NCI-H510A (cell line): ENCODE data around the gene TUBD1.
A peak's percentile ranks its signal among the peaks of the same experiment; 100 is the strongest.
"Not testable (repeated sequence)": the region's sequence is repeated elsewhere in the genome, so short reads cannot be mapped to it uniquely, and the experiment has no call there.

Source experiments
- DNase-seq: peaks from one replicate; lab custom pipeline; 2025; lab: John Stamatoyannopoulos, UW

TUBD1 gene, protein sequence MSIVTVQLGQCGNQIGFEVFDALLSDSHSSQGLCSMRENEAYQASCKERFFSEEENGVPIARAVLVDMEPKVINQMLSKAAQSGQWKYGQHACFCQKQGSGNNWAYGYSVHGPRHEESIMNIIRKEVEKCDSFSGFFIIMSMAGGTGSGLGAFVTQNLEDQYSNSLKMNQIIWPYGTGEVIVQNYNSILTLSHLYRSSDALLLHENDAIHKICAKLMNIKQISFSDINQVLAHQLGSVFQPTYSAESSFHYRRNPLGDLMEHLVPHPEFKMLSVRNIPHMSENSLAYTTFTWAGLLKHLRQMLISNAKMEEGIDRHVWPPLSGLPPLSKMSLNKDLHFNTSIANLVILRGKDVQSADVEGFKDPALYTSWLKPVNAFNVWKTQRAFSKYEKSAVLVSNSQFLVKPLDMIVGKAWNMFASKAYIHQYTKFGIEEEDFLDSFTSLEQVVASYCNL

DNA sequence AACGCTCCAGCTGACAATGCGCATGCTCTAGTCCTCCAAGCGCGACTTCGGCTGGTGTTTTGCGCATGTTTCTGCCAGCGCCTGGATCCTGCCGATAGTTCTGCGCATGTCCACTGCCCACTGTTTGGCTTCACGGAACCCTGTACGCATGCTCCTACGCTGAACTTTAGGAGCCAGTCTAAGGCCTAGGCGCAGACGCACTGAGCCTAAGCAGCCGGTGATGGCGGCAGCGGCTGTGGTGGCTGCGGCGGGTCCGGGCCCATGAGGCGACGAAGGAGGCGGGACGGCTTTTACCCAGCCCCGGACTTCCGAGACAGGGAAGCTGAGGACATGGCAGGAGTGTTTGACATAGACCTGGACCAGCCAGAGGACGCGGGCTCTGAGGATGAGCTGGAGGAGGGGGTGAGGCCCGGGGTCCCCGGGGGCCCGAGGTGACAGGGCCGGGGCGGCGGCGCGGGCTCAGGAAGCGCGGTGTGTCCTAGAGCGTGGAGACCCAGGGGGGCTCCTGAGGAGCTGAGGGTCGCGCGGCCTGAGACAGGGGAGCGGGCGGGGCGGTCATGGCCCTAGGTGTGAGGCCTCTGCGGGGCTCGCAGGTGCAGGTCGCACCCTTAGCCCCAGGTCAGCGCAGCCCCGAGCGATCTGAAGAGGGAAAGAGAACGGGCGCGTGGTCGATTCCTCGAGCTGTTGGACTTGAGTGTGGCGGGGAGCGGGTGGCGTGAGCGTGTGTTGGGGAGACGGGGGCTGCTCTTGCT lies at the start of gene TUBD1, which contains the start of gene RPS6KB1:
Gene TUBD1, minus strand, starts transcription at position 20 of the 752 bp plus-strand sequence. CDS start 1,941 bp downstream, outside the sequence.
Gene RPS6KB1, plus strand, starts transcription at position 198 of the 752 bp plus-strand sequence. Its CDS starts 64 bp downstream, at position 262.
- peak; percentile 98 for DNase-seq

DNA sequence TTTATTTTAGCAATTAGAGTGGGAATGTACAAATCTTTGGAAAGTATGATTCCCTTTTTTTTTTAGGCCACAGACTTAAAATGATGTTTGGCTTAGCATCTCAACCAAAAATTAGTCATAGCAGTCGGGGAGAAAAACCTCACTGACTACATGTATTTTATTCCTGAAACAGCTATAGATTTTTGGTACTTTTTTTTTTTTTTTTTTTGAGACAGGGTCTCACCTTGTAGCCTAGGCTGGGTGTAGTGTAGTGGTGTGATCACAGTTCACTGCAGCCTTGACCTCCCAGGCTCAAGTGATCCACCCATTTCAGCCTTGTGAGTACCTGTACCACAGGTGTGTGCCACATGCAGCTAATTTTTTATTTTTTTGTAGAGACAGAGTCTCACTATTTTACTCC lies 48.4 kb upstream of the TUBD1 start:
- no peak for DNase-seq

DNA sequence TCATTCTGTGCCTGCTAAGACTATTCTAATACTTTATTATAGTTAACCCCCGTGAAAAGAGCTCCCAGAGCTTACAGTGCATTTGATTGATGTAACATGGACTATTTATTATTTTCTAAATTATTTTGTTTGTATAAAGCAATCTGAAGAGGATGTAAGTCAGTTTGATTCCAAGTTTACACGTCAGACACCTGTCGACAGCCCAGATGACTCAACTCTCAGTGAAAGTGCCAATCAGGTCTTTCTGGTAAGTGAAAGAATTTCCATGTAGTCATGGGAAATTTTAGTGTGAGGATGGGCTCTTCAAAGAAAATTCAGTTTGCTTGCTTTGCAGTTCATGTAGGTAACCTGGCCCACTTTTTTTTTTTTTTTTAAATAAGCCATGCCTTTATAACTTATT lies 48.0 kb upstream of the TUBD1 start:
- not testable (repeated sequence) for DNase-seq

DNA sequence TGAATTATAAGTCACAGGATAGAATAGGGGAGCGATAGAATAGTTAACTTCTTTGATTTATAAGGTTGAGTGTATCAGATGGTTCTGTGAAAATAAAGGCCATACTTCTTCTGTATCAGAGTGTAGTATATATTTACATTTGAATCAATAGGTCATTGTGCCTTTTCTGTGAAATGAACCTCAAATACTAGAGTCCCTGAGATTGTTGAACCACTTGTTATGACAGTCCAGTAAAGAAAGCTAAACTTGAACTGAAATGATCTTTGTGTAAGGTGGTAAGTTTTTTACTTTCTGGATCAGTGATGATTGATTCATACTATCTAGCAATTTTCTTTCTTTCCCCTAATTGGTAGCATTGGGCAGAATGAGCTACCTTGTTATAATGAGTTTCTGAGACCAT lies 40.6 kb upstream of the TUBD1 start:
- not testable (repeated sequence) for DNase-seq

DNA sequence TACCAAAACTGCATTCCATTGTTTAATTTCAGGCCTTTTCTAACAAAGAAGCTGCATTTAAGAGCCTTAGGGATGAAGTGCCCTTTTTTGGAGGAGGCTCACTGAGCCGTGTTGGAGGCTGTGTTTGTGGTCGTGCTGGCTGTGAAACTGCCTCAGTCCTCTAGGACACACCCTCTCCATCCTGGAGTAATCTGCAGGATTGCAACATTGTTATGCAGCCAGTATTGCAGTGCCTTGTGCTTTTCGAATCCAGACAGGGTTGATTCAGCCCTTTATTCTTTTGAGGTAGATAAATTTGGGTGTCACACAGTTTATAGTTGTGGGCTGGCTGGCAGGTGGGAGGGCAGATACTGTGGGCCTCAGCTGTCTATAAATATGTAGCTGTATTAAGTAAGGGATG lies 38.0 kb upstream of the TUBD1 start:
- not testable (repeated sequence) for DNase-seq

DNA sequence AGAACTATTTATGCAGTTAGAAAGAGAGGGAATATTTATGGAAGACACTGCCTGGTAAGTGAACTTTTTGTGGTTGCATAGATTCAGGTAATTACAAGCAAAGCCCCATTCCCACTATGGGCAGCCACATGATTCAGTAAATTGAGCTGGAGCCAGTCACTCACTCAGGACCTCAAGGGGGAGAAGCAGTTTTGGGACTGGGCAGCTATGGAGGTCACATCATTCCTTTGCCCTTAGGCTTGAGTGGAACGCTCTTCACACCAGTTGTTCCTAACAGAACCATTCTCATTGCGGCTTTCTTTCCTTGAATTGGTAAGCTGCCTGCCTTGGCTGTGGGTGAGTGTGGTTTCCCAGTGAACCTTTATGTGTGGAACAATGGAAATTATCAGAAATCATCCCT lies 37.4 kb upstream of the TUBD1 start:
- not testable (repeated sequence) for DNase-seq

DNA sequence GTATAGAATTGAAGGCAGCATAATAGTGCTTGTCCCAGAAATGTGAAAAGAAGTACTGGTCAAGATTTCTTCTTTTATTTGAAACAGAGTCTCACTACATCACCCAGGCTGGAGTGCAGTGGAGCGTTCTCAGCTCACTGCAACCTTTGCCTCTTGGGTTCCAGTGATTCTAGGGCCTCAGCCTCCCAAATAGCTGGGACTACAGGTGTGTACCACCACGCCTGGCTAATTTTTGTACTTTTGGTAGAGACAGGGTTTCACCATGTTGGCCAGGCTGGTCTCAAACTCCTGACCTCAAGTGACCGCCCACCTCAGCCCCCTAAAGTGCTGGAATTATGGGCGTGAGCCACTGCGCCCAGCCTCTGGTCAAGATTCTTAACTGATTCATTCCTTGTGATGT lies 27.9 kb upstream of the TUBD1 start:
- not testable (repeated sequence) for DNase-seq

DNA sequence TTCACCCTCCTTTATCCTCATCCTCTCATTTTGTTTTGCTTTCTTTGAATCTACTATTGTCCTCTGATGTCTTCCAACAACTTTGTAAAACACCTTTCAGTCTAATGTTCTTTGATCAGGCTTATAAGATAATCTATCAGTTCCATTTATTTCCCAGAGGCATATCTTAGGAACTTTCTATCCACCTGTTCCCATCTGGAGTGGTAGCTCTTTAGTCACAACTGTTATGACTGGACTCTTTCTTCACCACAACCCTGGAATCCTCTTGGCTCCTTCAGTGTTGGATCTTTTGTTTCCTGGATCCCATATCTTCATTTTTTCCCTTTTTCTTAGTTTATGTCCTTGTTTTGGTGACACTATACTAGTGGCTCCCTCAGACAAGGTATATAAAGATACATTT lies 23.7 kb upstream of the TUBD1 start:
- DNase-seq: no peak

DNA sequence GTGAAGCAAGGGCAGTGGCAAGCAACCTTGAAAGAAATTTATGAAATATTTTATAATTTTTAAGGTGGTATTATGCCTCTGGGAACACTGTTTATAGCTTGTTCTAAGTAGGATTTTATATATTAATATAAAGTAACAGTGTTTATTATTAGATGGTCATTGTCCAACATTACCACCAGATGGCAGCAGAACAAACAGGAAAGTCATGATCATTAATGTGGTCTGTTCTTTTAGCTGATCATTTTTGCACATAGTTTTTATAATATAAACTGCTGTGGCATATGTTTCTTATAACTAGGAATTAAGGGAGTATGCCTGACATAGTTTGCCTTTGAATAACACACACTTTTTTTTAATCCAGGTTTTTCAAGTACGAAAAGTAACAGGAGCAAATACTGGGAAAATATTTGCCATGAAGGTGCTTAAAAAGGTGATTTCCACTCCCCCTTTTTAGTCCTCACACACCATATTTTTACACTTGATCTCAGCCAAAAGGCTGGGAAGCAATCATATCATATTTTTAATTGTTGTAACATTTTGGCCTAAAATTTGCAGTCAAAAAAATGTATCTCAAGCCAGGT lies 21.6 kb upstream of the TUBD1 start:
- DNase-seq: peak; percentile 27

DNA sequence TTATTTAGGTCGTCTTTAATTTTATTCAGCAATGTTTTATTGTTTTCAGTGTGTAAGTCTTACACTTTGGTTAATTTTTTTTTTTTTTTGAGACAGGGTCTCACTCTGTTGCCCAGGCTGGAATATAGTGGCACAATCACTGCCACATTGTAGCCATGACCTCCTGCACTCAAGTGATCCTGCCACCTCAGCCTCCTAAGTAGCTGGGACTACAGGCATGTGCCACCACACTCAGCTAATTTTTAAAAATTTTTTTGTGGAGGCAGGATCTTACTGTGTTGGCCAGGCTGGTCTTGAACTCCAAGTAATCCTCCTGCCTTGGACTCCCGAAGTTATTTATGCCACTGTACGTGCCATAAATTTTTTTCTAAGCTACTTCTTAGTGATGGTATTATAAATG lies 14.7 kb upstream of the TUBD1 start:
- no peak for DNase-seq

DNA sequence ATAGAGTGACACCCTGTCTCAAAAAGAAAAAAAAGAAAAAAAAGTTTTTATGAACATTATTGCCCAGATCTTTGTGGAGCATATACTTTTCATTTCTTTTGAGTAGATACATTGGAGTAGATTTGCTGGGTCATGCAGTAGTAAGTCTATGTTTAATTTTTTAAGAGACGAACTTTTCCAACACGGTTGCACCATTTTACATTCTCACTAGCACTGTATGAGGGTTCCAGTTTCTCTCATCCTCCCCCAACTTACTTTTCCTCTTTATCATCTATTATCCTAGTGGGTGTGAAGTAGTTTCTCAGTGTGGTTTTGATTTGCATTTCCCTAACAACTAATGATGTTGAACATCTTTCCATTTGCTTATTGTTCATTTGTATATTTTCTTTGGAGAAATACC lies 10.7 kb upstream of the TUBD1 start:
- no peak for DNase-seq

DNA sequence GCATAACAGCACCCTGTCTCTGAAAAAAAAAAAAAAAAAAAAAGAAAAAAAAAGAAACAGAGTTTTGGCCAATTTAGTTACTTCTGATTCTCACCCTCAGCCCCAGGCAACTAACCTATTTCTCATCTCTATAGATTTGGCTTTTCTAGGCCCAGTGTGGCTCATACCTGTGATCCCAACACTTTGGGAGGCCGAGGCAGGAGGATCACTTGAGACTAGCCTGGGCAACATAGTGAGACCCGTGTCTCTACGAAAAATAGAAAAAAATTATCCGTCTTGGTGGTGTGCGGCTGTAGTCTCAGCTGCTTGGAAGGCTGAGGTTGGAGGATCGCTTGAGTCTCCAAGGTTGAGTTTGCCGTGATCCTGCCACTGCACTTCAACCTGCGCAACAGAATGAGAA lies 8.9 kb upstream of the TUBD1 start:
- no peak for DNase-seq

DNA sequence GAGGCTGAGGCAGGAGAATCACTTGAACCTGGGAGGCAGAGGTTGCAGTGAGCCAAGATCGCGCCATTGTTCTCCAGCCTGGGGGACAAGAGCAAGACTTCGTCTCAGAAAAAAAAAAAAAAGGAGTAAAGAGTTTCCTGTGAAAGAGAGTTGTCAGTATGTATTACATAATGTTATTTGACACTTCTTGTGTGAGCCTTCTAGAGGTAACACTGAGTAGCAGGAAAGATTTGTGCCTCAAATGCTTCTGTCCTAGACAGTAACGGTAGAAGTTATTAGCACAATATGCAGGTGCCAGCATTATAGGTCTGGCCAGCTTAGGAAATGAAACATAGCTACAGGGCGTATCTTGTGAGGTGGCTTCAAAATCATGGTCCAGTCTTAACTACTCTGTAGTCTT lies 6.4 kb upstream of the TUBD1 start:
- no peak for DNase-seq

DNA sequence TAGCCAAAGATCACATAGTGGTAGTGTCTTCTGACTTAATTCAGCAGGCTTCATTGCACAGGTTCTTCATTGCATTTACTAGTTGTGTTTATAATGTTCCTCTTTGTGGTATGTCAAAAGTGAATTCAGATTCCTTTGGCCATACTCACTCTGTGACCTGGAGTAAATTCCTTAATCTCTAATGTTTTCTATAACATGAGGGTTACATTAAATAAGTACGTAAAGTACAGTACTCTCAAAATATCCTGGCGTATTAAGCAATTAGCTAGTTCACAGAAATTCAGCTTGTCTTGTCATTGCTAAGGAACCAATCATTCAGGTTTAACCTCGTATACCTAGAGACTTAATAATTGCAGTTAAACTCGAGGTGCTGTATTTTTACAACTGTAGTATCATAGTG lies 4.3 kb upstream of the TUBD1 start:
- DNase-seq: no peak

DNA sequence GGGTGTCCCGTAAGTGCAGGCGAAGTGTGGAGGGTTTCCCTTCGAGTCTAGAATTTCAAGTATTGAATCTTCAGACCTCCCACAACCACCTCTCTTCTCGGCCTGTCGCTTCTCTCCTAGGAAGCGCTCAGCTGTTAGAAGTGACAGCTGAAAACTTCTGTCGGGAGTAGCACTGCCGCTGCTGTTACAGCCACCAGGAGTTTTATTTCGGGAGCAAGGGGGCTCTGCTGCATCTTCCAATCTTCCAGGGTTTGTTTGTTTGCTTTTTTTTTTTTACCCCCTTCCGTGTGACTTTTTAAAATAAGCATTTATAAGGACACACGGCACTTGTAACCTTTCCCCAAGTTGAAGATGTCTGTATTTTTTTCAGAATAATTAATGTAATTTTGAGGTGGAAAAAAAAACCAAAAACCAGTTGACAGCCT lies 945 bp upstream of the TUBD1 start:
- no peak for DNase-seq

DNA sequence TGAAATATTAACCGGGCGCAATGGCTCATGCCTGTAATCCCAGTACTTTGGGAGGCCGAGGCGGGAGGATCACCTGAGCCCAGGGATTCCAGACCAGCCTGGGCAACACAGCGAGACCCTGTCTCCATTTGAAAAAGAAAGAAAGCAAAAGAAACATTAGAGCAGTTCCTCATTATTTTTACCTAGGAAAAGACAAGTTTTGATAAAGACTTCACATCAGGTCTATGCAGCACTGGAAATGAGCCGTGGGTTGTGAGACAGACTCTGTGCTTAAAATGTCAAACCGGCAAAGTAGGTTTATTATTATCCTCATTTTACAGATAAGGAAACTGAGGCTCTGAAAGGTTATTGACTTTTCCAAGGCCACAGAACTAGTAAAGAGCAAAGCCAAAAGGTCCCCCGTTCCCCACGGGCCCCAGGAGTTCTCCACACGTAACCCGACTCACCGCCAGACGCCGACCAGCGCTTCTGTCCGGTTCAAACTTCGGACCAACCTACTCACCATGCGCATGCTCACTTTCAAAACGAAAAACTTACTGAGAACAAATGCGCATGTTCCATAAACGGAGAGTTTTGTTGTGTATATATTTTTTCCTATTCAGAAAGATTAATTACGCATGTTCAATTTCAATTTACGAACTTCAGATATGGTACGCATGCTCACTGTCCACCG lies 356 bp downstream of the TUBD1 start:
- DNase-seq: no peak

DNA sequence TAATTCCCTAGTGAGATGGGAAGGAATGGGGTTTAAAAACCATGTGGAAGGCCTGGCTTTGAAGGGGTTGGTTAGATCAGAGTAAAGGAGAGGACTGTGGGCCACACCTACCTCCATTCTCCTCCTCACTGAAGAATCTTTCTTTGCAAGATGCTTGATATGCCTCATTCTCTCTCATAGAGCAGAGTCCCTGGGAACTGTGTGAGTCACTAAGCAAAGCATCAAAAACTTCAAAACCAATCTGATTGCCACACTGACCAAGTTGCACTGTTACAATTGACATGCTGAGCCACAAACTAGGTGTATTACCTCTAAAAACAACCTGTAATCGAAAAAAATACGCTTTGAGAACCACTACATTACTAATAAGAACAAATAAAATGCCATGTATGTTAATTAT lies 2.0 kb downstream of the TUBD1 start:
- no peak for DNase-seq

DNA sequence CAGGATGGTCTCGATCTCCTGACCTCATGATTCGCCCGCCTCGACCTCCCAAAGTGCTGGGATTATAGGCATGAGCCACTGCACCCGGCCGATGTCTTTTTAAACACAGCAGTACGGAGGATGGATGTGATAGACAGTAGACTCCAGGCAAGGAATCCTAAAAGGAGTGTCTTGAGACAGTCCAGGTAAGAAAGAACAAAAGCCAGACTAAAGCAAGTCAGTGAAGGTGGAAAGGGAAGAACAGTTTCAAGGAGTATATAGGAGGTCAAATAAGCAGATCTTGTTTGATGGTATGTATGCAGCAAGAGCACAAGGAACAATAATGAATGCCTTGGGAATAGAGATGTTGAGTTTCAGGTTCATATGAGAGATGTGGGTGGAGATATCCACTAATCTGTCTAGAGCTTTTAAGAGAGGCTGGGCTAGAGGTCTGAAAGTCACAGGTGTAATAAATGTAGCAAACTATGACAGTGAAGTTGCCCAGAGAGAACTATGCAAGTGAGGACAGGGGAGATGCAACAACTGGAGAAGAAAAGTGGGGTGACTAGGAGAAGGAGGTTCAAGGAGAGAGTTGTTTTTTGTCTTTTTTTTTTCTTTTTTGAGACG lies 4.5 kb downstream of the TUBD1 start:
- DNase-seq: no peak

DNA sequence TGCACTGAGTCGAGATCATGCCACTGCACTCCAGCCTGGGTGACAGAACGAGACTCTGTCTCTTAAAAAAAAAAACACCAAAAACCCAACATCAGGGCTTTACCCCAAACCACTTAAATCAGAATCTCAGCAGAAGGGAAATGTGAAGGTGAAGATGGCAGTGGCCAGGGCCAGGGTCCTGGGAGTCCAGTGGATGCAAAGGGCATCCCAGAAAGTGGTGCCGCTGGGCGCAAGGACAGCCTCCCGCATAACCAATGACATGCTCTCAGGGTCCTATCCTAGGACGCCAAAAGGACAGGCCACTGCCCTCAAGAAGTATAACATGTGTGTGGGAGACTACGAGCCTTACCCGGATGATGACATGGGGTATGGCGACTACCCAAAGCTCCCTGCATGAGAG lies 7.9 kb downstream of the TUBD1 start:
- no peak for DNase-seq

DNA sequence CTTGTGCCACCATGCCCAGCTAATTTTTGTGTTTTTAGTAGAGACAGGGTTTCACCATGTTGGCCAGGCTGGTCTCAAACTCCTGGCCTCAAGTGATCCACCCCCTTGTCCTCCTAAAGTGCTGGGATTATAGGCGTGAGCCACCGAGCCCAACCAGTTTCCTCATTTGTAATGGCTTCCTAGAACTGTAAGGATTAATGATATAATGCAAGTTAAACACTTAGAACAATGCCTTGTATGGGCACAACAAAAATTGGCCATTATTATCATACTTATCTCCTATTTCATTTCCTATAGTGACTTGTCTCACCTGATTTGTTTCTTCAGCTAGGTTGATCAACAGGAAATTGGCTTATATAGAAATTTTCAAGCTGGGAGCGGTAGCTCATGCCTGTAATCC lies 14.1 kb downstream of the TUBD1 start:
- no peak for DNase-seq

DNA sequence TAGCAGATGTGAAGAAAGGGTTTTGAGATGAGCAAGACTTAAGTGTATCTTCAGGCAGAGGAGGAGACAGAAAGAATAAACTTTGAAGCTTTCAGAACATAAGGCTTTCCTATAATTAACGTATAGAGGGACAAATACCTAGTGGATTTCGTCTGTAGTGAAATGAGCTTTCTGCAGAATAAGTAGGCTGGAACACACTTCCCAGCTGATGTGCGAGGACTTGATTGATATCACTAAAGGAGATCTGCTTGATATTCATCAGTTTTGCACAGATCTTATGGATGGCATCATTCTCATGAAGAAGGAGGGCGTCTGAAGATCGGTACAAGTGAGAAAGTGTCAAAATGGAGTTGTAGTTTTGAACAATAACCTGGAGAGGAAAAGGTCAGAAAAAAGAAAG lies 14.8 kb downstream of the TUBD1 start:
- no peak for DNase-seq

DNA sequence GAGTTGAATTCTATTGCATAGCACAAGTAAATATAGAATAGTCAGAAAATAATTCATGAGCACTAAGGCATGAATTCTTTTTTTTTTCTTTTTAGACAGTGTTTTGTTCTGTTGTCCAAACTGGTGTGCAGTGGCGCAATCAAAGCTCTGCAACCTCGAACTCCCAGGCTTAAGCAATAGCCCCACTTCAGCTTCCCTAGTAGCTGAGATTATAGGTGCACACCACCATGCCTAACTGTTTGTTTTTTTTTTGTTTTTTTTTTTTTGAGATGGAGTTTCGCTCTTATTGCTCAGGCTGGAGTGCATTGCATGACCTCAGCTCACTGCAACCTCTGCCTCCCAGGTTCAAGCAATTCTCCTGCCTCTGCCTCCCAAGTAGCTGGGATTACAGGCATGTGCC lies 16.6 kb downstream of the TUBD1 start:
- no peak for DNase-seq
